8988T (cell line): ENCODE measurements around the gene RASA3.
"Not testable (repeated sequence)": the region's sequence is repeated elsewhere in the genome, so short reads cannot be mapped to it uniquely, and the experiment has no call there.

ENCODE experiments used
- DNase-seq: peaks from one replicate; pipeline ENCODE4 v3.0.0; 2011

Gene RASA3, protein sequence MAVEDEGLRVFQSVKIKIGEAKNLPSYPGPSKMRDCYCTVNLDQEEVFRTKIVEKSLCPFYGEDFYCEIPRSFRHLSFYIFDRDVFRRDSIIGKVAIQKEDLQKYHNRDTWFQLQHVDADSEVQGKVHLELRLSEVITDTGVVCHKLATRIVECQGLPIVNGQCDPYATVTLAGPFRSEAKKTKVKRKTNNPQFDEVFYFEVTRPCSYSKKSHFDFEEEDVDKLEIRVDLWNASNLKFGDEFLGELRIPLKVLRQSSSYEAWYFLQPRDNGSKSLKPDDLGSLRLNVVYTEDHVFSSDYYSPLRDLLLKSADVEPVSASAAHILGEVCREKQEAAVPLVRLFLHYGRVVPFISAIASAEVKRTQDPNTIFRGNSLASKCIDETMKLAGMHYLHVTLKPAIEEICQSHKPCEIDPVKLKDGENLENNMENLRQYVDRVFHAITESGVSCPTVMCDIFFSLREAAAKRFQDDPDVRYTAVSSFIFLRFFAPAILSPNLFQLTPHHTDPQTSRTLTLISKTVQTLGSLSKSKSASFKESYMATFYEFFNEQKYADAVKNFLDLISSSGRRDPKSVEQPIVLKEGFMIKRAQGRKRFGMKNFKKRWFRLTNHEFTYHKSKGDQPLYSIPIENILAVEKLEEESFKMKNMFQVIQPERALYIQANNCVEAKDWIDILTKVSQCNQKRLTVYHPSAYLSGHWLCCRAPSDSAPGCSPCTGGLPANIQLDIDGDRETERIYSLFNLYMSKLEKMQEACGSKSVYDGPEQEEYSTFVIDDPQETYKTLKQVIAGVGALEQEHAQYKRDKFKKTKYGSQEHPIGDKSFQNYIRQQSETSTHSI

DNA sequence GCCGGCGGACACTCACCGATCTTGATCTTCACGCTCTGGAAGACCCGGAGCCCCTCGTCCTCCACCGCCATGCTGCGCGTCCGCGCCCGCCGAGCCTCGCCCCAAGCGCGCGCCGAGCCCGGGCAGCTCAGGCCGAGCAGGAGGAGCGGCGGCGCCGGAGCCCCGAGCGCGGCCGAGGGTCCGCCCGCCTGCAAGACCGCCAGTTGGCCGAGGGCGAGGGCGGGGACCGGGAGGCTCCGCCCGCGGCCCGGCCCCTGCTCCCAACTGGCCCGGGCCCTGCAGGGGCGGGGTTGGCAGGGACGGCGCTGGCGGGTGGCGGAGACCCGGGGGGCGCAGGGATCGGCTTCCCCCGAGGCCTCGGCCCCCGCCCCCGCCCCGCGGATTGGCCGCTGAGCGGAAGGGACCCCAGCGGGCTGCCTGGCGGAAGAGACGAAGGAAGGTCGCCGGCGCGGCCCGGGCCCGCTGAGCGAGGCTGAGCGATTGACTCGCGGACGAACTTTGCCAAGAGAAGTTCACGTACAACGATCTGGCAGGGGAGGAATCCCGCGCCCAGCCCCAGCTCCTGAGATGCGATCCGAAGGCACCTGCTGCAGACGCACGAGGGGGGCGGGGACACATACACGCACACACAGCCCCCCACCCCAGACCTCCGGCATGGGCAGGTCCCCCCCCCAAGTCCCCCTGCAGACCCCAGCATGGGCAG, at the start of gene RASA3:
RASA3 (minus strand) TSS at position 205 of the 703 bp plus-strand sequence; CDS start at position 71, 134 bp downstream.
- DNase-seq, result peak; percentile 97

DNA sequence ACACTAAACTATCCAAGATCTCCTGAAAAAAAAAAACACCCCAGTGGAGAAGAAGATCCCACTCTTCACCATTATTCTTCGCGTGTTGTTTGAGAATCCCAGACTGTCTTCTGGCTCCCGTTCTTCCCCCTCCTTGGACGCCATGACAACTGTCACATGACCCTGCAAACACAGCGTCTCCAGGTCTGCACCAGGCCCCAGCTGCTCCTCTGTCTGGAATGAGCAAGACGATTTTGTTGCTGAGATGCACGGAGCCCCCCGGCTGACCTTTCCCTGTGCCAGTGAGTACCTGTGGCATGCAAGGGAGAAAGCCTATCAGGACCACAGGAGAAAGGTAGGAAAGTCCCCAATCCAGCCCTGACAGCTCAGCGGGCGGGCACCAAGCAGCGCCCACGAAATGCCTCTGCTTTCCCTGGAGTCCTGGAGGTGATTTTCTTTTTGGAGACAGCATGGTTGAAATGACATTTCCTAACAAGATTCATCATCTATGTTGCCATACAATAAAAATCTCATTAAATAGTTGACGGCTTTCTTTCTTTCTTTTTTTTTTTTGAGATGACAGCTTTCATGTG, 46.8 kb upstream of the RASA3 start, which contains the start of gene CFAP97D2:
CFAP97D2 (plus strand) TSS at position 171 of the 572 bp plus-strand sequence; CDS start at position 245, 74 bp downstream.
- DNase-seq, result no peak

DNA sequence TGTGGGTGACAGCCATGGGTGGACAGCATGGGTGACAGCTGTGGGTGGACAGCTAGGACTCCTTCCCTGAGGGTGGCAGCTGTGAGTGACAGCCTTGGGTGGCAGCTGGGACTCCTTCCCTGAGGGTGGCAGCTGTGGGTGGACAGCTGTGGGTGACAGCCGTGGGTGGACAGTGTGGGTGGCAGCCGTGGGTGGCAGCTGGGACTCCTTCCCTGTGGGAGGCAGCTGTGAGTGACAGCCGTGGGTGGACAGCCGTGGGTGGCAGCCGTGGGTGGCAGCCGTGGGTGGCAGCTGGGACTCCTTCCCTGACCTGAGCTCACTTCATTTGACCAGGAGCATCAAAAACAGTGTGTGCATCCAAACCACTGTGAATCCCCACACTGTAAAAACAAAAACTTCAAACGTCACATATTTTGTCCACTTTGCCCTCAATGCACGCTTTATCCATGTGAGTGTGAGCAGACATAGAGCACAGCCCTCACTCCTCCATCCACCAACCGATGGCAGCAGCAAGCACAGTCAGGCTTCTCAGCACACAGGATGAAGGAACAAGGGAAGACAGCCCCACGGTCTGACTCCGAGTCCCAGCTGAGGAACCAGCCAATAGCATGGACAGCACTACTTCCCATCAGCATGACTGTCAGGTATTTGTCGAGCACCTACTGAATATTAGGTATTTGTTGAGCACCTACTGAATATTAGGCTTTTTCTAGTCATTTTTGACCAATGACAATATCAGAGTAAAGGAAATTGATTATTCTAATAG, 45.0 kb upstream of the RASA3 start:
- no peak for DNase-seq

DNA sequence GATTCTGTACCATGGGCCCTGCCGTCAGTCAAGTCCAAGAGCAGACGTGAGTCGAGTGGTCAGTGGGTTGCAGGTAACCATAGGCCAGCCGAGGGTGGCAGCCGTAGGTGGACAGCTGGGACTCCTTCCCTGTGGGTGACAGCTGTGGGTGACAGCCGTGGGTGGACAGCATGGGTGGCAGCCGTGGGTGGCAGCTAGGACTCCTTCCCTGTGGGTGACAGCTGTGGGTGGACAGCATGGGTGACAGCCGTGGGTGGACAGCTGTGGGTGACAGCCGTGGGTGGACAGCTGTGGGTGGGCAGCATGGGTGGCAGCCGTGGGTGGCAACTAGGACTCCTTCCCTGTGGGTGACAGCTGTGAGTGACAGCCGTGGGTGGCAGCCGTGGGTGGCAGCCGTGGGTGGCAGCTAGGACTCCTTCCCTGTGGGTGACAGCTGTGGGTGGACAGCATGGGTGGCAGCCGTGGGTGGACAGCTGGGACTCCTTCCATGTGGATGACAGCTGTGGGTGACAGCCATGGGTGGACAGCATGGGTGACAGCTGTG, 44.0 kb upstream of the RASA3 start:
- DNase-seq, result not testable (repeated sequence)

DNA sequence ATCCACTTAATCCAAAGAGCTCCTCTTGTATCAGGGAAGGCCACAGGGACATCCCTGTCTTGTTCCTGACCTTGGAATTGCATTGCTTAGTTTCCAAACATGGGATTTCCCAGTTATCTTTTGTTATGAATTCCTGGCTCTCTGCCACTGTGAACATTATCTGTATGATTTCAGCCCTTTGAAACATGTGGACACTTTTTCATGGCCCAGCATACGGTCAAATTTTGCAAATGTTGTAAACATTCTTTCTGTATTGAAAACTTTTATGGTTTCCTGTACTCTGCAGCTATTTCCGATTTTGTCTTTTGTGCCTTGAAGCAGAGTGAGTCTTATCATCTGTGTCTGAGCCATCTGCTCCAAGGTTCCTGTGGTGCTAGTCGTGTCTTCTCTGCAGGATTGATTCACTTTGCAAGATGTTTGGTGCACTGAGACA, 42.1 kb upstream of the RASA3 start:
- DNase-seq, result no peak

DNA sequence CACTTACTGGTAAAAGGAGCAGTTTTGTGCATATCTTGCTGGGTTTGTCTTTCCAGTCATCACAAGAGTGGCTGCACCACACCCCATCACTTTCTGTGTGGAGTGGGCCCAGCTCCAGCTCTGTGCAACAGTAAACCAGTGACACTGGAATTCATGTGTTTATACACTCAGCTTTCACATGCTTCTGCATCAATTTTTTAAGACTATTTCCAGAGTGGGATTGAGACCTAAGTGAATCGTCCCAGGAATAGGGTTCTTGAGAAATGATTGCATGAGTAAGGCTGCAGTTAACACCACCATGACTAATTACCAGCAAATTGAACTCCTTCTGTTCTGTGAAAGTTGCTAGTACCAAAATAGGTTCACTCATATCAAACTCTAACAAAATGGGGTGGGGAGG, 41.3 kb upstream of the RASA3 start:
- DNase-seq, result no peak

DNA sequence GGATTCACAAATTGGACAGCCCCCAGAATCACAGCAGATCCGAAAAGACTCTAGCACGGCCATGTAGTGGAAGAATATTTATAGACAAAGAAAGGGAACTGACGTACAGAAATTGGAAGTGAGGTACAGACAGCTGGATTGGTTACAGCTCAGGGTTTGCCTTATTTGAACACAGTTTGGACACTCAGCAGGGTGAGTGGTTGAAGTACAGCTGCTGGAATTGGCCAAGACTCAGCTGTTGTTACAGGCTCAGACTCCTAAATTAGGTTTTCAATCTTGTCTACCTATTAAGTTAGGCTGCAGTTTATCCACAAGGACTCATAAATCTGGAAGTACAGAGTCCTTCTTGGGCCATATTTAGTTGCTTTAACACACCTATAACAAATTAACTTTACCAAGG, 40.8 kb upstream of the RASA3 start:
- DNase-seq, result no peak

DNA sequence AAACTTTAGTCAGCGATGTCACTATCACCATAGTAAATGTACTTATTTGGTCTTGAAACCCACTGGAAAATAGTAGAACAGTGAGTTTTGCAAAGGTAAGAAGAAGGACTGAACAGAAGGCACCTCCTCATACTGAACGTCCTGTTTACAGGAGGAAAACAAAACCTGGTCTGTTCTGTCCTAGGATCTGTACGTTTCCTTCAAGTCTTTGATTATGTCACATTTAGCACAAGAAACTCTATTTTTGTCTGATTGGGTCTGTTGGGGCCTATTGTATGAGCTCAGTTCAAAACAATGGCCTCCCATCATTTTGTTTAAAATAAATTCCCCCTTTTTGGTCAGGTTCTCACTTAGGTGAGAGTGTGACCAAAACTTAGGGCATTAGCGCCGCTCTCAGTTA, 35.5 kb upstream of the RASA3 start:
- DNase-seq, result no peak

DNA sequence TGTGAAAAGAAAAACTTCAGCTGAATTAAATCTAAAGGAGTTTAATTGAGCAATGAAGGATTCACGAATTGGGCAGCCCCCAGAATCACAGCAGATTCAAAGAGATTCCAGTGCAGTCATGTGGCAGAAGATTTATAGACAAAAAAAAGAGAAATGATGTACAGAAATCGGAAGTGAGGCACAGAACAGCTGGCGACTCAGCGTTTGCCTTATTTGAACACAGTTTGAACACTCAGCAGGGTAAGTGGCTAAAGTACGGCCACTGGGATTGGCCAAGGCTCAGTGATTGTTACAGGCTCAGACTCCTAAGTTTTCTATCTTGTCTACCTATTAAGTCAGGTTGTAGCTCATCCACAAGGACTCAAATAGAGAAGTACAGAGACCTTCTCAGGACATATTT, 35.0 kb upstream of the RASA3 start:
- no peak for DNase-seq

DNA sequence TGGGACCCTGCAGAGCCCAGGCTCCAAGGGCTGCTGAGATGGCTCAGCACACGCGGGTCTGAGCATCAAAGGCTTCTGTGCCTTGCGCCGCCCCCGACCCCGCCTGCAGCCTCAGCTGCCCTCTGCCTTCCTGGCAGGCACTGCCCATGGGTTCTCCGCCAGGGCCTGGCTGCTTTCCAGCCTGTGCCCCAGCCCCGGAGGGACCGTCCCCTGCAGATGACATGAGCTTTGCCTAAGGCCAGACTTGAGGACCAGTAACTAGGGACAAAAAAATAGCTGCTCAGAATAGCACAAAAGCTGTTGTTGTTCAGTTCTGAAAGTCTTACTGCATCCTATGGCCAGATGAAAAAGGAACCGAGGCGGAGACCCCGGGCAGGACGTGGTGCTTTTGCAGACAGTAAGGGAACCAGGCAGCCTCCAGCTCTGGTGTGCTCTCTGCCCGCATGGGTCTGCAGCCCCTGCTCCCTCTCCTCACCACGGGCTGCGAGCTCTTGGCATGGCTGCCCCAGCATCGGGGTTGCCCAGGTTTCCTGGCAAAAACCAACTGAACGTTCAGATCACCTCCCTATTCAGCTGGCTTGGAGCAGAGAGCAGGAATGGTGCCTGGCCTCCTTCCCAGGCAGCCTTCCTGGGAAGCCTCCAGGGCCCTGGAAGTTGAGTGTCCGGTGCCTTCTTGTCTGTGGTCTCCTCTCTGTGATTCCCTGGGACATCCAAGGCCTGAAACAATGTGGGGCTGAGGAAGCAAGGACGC, 34.1 kb upstream of the RASA3 start:
- DNase-seq, result no peak

DNA sequence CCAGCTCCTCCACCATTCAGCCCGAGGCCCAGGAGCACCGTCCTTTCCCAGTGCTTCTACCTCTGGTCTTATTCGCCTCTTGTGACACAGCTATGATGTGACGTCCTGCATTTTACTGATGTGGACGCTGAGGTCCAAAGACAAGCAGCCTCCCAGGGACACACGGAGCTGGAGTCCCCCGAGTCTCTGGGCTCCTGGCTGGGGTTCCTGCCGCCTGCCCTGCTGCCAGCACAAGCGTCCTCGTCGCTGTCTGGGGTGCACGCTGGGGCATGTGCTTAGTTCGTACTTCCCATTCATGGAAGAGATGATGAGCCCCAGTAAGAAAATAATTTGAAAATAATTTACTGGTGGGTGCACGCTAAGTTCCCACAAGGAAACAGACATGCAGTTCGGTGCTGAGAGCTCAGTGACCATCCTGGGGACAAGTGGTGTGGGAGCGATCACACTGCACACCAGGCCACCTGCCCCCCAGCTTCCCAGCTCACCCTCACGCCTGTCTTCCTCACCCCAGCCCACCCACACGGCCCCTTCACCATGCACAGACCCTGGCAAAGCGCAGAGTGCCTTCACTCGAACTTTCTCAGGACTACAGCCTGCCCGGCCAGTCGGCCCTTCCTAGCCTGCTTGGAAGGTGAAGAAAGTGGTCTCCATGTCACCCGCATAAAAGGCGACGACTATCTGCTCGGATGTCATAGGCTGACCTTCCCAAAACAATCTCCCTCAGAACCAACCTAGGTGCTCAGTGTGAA, 32.4 kb upstream of the RASA3 start:
- no peak for DNase-seq

DNA sequence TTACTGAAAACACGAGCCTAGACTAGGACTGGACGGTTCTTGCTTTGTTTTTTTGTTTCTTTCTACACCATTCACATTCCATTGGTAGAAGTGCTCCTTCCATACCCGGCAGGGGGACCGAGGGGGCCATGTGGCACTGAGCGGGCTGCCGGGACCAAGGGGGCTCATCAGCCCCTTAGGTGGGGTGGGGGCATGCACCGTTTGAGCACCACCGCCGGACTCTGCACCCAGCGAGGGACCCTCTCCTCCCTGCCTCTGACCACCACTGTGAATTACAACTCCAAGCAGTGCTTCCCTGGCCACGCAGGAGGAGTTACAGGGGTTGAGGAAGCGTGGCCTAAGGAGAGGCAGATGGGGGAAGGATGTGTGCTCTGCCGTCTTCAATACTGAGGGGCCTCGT, 31.6 kb upstream of the RASA3 start:
- DNase-seq, result no peak

DNA sequence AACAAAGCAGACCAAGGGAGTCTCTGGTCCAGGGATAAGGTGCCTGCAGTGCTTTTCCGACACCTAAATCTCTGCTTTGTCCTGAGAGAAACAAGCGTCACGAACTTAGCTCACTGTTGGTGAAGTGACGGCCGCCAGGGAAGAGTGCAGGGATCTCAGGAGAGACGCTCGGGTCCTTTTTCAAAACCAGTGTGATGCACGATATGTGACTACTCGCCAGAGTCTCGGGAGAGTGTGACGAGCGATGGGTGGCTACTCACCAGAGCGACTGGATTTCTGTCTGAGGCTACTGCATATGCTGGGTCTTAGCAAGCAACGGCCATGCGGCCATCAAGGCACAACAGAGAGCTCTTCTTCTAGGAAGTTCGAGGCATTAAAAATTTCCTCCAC, 30.1 kb upstream of the RASA3 start:
- DNase-seq, result no peak

DNA sequence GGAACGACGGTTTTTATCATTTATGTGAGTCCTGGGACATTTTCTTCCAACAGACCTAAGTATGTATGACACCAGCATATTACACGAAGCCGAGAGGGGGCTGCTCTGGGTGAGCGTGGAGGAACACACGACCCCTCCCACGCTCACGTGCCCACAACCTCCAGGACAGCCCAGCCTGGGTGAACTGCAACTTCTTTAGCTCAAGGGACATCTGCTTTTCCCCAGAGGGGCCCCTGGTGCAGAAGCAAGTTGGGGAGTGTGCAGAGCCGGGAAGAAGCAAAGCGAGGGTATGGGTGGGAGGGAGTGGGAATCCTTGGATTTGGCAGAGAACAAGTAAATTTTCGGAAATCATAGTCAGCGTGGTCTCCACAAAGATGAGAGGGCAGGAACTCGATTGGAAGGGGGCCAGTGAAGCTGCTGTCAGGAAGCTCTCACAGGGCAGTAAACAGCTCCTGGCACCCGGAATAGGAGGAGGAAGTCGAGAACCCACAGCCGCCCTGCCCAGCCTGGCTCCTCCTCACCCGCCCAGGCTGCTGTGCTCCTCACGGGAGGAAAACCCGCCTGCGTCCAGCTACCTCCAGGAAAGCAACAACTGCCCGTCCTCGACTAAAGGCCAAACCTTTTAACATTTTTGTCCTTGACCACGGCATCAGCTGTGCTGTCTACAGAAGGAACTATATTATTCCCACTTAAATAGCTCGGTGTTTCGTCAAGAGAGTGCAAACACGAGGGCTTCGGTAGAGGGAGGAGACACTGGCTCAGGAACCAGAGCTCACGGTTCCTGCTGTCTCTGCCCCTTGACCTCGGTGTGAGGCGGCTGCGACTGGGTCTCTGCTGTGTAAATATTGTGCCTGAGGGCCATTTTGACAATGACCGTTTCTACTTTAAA, 29.5 kb upstream of the RASA3 start:
- DNase-seq, result no peak

DNA sequence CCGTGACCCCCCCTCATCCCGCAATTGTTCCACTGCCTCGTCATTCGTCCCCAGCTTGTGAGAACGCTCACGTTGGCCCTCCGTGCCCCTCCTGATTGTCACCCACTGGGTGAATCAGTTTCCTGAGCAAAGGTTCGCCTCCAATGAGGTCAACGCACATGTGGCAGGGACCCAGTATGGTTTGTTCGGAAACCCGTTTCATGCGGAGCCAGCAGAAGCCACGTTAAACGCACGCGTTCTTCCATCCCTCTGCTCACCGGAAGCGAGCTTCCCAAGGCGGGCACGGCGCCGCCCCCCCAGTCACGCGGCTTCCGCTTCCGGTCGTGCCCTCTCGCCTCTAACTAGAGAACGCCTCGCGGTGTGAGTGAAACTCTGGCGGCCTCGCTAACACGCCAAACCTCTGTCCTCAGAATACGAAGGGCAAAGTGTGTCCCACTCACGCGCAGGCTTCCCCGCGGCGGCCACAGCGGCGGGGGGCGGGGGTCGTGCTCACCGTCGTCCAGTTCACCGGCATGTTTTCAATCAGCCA, 28.7 kb upstream of the RASA3 start:
- DNase-seq, result no peak

DNA sequence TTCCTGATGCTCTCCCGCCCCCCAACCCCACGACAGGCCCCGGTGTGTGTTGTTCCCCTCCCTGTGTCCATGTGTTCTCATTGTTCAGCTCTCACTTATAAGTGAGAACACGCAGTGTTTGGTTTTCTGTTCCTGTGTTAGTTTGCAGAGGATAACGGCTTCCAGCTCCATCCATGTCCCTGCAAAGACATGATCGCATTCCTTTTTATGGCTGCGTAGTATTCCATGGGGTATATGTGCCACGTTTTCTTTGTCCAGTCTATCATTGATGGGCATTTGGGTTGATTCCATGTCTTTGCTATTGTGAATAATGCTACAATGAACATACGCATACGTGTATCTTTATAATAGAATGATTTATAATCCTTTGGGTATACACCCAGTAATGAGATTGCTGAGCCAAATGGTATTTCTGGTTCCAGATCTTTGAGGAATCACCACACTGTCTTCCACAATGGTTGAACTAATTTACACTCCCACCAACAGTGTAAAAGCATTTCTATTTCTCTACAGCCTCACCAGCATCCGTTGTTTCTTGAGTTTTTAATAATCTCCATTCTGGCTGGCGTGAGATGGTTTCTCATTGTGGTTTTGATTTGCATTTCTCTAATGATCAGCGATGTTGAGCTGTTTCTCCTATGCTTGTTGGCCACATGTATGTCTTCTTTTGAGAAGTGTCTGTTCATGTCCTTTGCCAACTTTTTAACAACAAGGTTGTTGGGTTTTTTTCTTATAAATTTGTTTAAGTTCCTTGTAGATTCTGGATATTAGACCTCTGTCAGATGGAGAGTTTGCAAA, 26.6 kb upstream of the RASA3 start:
- DNase-seq, result not testable (repeated sequence)

DNA sequence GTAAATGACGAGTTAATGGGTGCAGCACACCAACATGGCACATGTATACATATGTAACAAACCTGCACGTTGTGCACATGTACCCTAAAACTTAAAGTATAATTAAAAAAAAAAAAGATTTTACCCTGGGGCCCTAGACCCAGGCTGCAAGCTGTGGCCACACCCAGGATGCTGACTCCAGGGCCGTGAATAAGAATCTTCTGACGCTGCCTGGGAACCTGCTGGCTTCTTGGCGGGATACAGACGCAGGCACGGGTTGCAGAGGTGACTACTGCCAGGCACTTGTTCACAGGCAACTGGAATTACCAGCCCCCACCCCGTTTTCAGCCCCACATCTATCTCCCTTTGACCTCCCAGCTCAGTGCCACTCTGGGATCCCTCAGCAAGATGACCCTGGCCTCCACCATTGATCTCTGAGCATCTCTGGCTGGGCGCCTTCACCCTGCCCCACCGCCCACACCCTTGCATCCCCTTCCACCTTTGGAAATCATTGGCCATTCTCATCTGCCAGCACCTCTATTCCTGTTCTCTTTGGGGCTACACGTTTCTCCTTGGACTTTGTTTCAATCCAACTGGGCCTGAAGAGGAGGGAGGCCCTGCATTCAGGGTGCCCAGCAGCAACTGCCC, 25.6 kb upstream of the RASA3 start:
- no peak for DNase-seq
